ENCODE data around the gene TOMM6. TPM values are rescaled to one million over a fixed set of nuclear protein-coding genes. Genes with fewer than 3 reads are reported as not detected.

The TOMM6 gene
- 100 to 1,000 TPM; 157 to 163 TPM for total RNA-seq

DNA sequence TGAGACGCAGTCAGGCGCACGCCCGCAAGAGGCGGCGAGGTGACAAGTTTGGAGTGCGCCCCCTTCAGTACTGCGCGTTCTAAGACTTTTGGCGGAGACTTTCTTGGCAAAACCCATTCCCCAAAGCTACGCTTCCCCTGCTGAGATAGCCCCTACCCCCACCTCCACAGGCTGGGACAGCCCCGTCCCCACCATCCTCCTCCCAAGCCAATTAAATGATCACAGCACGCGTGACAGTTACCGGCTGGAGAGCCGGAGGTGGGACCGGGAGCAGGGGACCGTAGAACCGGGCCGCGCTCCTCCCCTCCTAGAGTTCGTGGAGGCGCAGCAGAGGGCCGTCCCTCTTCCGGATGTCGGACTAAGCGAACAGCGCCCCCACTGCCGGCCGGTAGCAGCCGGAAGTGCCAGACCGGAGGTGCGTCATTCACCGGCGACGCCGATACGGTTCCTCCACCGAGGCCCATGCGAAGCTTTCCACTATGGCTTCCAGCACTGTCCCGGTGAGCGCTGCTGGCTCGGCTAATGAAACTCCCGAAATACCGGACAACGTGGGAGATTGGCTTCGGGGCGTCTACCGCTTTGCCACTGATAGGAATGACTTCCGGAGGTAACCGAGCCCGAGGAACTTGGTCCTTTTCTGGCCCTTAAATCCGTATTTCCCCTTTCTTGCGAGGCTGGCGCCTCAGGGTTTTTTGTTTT, at the start of gene TOMM6:
TSS of gene TOMM6 (plus strand) at position 476 of the 699 bp plus-strand sequence. CDS start at position 480, 4 bp downstream.
- ATAC-seq (ENCODE audit: low read depth) = peak; percentile 83
- POLR2A ChIA-PET = interaction anchor here (0.6 to 3.5 kb wide), 20 partner anchors 14 to 1835 kb away, joined by 3 to 73 read pairs (median 4); partner anchors contain the start of genes BYSL, CCND3, MED20 and TAF8
- peak; percentile 94 for DNase-seq
- Mint-ChIP-seq H3K4me3 (peak within 1 kb of the TSS; percentile 96), H3K36me3 (peaks cover 7% of the 10 kb centered on the region), H3K9me3 (no peaks in the 10 kb centered on the region), H3K4me1 (peaks cover 7% of the 10 kb centered on the region), H3K27ac (peak within 1 kb of the TSS; percentile 97), H3K27me3 (peaks cover 5% of the 10 kb centered on the region)

GRCh38 chr6:41739041-41739440, 48.5 kb upstream of the TOMM6 start:
- no peaks in the 10 kb centered on the region for H3K36me3 Mint-ChIP-seq
- ATAC-seq (ENCODE audit: low read depth) (no peak), DNase-seq (no peak)
- H3K4me3 Mint-ChIP-seq = no peak overlapping the region
- H3K27me3 Mint-ChIP-seq = no peaks in the 10 kb centered on the region
- H3K27ac Mint-ChIP-seq = no peak overlapping the region
- no peaks in the 10 kb centered on the region for H3K9me3 Mint-ChIP-seq
- POLR2A ChIA-PET = no interaction called here
- H3K4me1 Mint-ChIP-seq = peaks cover 4% of the 10 kb centered on the region

DNA sequence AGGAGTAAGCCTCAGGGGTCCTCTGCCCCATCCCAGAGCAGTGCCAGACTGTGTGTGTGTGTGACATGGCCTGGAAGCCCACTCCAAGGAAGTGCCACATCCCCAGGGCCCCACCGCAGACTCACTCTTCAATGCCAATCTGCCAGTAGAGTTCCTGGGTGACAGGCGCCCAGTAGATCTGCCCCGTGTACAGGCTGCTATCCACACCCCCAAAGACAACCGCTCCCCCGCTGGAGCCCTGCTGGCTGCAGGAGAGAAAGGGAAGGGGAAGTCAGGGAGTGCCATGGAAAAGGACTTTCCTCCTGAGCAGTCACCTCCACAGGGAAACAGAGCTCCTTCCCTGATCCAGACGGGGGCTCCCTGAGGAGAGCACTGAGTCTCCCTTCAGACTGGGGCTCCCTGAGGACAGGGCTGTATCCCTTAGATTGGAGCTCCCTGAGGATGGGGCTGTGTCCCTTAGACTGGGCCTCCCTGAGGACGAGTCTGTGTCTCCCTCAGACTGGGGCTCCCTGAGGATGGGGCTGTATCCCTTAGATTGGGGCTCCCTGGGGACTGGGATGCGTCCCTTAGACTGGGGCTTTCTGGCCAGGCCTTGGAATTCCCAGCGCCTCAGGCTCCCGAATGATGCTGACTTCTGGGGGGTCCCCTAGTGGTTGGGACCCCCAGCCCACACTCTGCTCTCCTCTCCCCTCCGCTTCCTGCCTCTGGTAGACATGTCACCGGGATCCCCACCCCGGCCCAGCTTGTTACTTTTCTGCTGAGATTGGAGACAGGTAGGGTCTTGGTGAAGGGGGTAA, 46.9 kb upstream of the TOMM6 start:
- DNase-seq (no peak), ATAC-seq (ENCODE audit: low read depth) (no peak)
- no peak overlapping the region for H3K4me3 Mint-ChIP-seq
- POLR2A ChIA-PET = interaction anchor here (0.6 kb wide), 1 partner anchor 8 kb away, joined by 3 read pairs; no protein-coding TSS in a partner anchor
- H3K36me3 Mint-ChIP-seq = no peaks in the 10 kb centered on the region
- H3K9me3 Mint-ChIP-seq = no peaks in the 10 kb centered on the region
- H3K27me3 Mint-ChIP-seq = no peaks in the 10 kb centered on the region
- peaks cover 4% of the 10 kb centered on the region for H3K4me1 Mint-ChIP-seq
- H3K27ac Mint-ChIP-seq = no peak overlapping the region

- H3K27ac Mint-ChIP-seq = no peak overlapping the region
- ATAC-seq (ENCODE audit: low read depth) (no peak), DNase-seq (no peak)
- POLR2A ChIA-PET = no interaction called here
- H3K9me3 Mint-ChIP-seq = no peaks in the 10 kb centered on the region
- H3K4me3 Mint-ChIP-seq = no peak overlapping the region
- H3K36me3 Mint-ChIP-seq = no peaks in the 10 kb centered on the region
- no peaks in the 10 kb centered on the region for H3K4me1 Mint-ChIP-seq
- H3K27me3 Mint-ChIP-seq = no peaks in the 10 kb centered on the region
Observed at GRCh38 chr6:41741625-41742490, 45.6 kb upstream of the TOMM6 start.

GRCh38 chr6:41743406-41744235, 43.9 kb upstream of the TOMM6 start:
- Mint-ChIP-seq H3K36me3 (no peaks in the 10 kb centered on the region), H3K4me3 (no peak overlapping the region), H3K4me1 (no peaks in the 10 kb centered on the region), H3K9me3 (no peaks in the 10 kb centered on the region), H3K27me3 (peaks cover 2% of the 10 kb centered on the region), H3K27ac (no peak overlapping the region)
- DNase-seq = no peak
- POLR2A ChIA-PET = interaction anchor here (0.7 kb wide), 1 partner anchor 891 kb away, joined by 3 read pairs; no protein-coding TSS in a partner anchor
- no peak for ATAC-seq (ENCODE audit: low read depth)

DNA sequence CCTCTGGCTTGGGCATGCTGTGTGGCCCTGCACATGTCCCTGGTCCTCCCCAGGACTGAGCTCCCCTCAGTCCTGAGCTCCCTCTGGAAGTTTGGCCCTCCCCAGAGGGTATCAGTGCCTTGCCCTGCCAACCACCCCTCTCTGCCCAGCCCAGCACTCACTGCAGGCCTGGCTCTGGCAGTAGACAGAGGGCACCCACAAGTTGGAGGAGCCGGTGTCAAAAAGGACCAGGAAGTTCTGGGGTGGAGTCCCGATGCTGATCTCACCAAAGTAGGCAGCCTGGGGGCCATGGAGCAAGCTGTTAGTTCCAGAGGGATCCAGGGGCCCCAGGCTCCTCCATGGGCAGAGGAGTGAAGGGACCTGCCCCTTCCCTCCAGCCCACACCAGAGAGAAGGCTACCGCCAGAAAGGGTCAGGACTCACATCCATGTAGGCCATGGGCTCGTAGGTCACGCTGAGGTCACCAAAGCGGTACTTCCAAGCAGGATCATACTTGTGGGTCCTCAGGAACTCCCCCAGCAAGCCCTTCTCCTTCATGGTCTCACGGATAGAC, 43.2 kb upstream of the TOMM6 start:
- Mint-ChIP-seq H3K4me3 (no peak overlapping the region), H3K27ac (no peak overlapping the region), H3K4me1 (no peaks in the 10 kb centered on the region), H3K36me3 (no peaks in the 10 kb centered on the region), H3K27me3 (peaks cover 2% of the 10 kb centered on the region), H3K9me3 (no peaks in the 10 kb centered on the region)
- POLR2A ChIA-PET = interaction anchor here (0.7 kb wide), 1 partner anchor 891 kb away, joined by 3 read pairs; no protein-coding TSS in a partner anchor
- ATAC-seq (ENCODE audit: low read depth) = no peak
- no peak for DNase-seq

GRCh38 chr6:41746107-41746506, 41.4 kb upstream of the TOMM6 start:
- Mint-ChIP-seq H3K36me3 (no peaks in the 10 kb centered on the region), H3K4me1 (no peaks in the 10 kb centered on the region), H3K27ac (no peak overlapping the region), H3K27me3 (peaks cover 2% of the 10 kb centered on the region), H3K9me3 (no peaks in the 10 kb centered on the region), H3K4me3 (no peak overlapping the region)
- DNase-seq (no peak), ATAC-seq (ENCODE audit: low read depth) (no peak)
- POLR2A ChIA-PET = no interaction called here

DNA sequence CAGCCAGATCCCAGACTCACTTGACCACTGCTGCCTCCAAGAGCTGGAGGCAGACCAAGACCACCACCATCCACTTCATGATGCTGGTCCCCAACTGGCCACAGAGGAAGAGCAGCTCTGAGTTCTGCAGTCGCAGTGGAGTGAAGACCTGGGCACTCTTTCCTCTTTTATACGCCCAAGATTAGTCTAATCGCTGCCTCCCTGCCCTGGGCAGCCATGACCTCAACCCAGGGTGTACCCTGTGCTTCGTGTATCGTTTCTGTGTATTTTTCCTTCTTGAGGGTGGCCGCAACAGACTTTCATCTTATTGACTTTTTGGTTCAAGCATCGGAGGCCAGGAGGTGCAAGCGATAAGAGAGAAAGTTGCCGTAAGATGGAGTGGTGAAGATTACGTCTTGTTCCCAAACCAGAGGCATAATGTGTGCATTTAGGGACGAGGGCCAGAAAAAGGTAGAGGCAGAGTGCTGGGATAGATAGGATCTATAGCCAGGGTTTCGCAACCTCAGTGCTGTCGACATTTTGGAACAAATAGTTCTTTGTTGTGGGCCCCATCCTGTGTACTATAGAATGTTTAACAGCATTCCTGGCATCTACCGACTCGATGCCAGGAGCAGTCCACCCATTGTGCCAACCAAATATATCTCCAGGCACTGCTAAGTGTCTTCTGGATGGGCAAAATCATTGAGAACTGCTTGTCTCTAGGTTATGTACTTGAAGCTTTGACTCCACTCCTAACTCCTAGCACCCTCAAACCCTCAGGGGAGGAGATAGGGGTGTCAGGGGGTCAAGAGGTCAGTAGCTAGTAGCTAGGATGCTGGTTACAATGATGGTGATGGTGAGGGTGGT, 40.0 kb upstream of the TOMM6 start, which contains the start of gene PGC:
TSS of gene PGC (minus strand) at position 142 of the 846 bp plus-strand sequence. CDS start at position 79, 63 bp downstream.
- ATAC-seq (ENCODE audit: low read depth) (no peak), DNase-seq (no peak)
- no peaks in the 10 kb centered on the region for H3K9me3 Mint-ChIP-seq
- H3K4me3 Mint-ChIP-seq = no peak within 1 kb of the TSS
- POLR2A ChIA-PET = no interaction called here
- H3K36me3 Mint-ChIP-seq = no peaks in the 10 kb centered on the region
- H3K4me1 Mint-ChIP-seq = no peaks in the 10 kb centered on the region
- H3K27me3 Mint-ChIP-seq = peaks cover 2% of the 10 kb centered on the region
- H3K27ac Mint-ChIP-seq = no peak within 1 kb of the TSS

GRCh38 chr6:41748102-41748477, 39.4 kb upstream of the TOMM6 start:
- H3K36me3 Mint-ChIP-seq = no peaks in the 10 kb centered on the region
- no peaks in the 10 kb centered on the region for H3K9me3 Mint-ChIP-seq
- H3K4me3 Mint-ChIP-seq = no peak overlapping the region
- POLR2A ChIA-PET = interaction anchor here (0.7 kb wide), 1 partner anchor 8 kb away, joined by 3 read pairs; no protein-coding TSS in a partner anchor
- no peaks in the 10 kb centered on the region for H3K4me1 Mint-ChIP-seq
- ATAC-seq (ENCODE audit: low read depth) (no peak), DNase-seq (no peak)
- no peak overlapping the region for H3K27ac Mint-ChIP-seq
- H3K27me3 Mint-ChIP-seq = peaks cover 2% of the 10 kb centered on the region

GRCh38 chr6:41748542-41748941, 39.0 kb upstream of the TOMM6 start:
- no peaks in the 10 kb centered on the region for H3K4me1 Mint-ChIP-seq
- no peak overlapping the region for H3K27ac Mint-ChIP-seq
- H3K9me3 Mint-ChIP-seq = no peaks in the 10 kb centered on the region
- POLR2A ChIA-PET = interaction anchor here (0.7 kb wide), 1 partner anchor 8 kb away, joined by 3 read pairs; no protein-coding TSS in a partner anchor
- H3K4me3 Mint-ChIP-seq = no peak overlapping the region
- no peak for DNase-seq
- no peak for ATAC-seq (ENCODE audit: low read depth)
- peaks cover 2% of the 10 kb centered on the region for H3K27me3 Mint-ChIP-seq
- H3K36me3 Mint-ChIP-seq = no peaks in the 10 kb centered on the region

- no peaks in the 10 kb centered on the region for H3K36me3 Mint-ChIP-seq
- H3K4me3 Mint-ChIP-seq = no peak overlapping the region
- peaks cover 10% of the 10 kb centered on the region for H3K27me3 Mint-ChIP-seq
- POLR2A ChIA-PET = interaction anchor here (1.1 kb wide), 1 partner anchor 16 kb away, joined by 3 read pairs; no protein-coding TSS in a partner anchor
- H3K9me3 Mint-ChIP-seq = no peaks in the 10 kb centered on the region
- no peak overlapping the region for H3K27ac Mint-ChIP-seq
- DNase-seq = no peak
- ATAC-seq (ENCODE audit: low read depth) = no peak
- H3K4me1 Mint-ChIP-seq = no peaks in the 10 kb centered on the region
Observed at GRCh38 chr6:41750374-41750773, 37.1 kb upstream of the TOMM6 start.
